HG02759 (cell line): ENCODE results near the gene RAB27A.
A peak's percentile ranks its signal among the peaks of the same experiment; 100 is the strongest.
"Not testable (repeated sequence)": the region's sequence is repeated elsewhere in the genome, so short reads cannot be mapped to it uniquely, and the experiment has no call there.

Experiments used
- ATAC-seq: cut with Tn5 transposase; IDR thresholded peaks from one replicate; pipeline ENCODE4 v1.9.1; 2021; ENCODE audit warnings: mild to moderate bottlenecking, moderate library complexity; ENCODE audit not compliant: unreplicated experiment

Gene RAB27A

DNA sequence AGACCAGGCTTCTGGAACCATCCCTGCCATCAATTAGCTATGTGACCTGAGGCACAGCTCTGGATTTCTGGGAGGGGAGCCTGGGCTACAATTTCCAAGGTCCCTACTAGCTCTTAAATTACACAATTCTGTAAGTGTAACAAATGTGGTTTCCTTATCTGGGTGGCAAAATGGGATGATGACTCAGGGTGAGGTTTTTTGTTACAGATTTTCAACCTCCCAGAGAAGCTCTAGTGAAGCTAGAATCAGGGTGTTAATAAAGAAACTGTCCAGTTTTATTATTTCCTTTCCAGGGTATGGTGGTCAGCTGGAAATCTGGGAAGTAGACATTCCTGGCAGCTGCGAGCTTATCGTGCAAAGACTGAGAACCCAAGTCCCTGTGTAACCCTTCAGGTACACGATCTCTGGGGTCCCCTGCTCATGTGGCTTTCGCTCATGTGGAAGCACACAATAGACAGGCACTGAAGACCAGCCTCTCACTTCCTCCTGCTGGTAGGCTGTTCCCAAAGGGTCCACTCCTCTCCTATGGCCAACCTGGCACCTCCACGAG lies 7.3 kb downstream of the RAB27A start:
- no peak for ATAC-seq

DNA sequence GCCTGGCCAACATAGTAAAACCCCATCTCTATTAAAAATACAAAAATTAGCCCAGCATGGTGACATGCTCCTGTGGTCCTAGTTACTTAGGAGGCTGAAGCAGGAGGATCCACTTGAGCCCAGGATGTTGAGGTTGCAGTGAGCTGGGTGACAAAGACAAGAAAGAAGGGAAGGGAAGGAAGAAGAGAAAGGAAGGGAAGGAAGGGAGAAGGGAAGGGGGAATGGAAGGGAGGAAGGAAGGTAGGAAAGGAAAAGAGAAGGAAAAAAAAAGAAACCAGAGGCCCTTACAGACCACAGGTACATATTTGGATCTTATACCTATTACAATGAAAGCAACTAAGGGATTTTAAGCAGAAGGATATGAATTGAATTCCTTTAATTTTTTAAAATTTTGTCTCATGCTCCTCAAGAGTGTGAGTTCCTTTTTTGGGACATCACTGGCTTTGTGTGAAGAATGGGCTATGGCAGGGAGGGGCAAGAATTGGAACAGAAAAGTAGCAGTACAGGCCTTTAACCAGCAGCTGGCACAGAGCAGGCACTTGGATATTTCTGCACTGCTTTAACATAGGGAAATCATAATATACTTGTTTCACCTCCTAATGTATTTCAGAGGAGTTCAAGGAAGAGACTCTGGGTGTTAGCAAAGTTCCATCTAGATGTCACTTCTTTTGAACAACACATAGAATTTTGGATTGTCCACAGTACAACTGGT lies 7.9 kb downstream of the RAB27A start:
- ATAC-seq = no peak

DNA sequence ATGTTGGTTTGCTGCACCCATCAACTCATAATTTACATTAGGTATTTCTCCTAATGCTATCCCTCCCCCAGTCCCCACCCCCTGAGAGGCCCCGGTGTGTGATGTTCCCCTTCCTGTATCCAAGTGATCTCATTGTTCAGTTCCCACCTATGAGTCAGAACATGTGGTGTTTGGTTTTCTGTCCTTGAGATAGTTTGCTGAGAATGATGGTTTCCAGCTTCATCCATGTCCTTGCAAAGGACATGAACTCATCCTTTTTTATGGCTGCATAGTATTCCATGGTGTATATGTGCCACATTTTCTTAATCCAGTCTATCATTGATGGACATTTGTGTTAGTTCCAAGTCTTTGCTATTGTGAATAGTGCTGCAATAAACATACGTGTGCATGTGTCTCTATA lies 9.0 kb downstream of the RAB27A start:
- ATAC-seq = not testable (repeated sequence)

DNA sequence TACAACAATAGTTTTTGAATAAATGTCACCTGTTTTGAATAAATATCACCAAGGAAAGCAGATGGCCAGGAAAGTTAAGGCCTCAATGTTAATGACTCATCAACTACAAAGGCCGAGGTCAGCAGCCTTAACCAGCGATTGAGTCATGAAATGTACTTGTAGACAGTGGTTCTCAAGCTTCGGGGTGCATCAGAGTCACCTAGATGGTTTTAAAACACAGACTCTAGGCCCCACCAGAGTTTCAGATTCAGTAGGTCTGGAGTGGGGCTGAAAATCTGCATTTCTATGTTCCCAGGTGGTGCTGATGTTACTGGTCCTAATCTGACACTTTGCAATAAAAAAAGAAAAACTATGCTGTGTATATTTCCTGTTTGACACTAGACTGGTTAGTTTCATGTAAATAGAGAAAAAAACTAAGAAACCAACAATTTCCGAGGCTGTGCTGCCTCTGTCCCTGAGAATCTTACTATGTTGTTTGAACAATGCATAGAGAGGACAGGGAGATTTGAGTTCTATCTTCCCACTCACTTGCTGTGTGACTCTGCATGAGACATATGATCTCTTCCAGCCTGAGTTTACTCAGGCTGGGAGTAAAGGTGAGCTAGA lies 9.8 kb downstream of the RAB27A start:
- ATAC-seq = peak; percentile 81

DNA sequence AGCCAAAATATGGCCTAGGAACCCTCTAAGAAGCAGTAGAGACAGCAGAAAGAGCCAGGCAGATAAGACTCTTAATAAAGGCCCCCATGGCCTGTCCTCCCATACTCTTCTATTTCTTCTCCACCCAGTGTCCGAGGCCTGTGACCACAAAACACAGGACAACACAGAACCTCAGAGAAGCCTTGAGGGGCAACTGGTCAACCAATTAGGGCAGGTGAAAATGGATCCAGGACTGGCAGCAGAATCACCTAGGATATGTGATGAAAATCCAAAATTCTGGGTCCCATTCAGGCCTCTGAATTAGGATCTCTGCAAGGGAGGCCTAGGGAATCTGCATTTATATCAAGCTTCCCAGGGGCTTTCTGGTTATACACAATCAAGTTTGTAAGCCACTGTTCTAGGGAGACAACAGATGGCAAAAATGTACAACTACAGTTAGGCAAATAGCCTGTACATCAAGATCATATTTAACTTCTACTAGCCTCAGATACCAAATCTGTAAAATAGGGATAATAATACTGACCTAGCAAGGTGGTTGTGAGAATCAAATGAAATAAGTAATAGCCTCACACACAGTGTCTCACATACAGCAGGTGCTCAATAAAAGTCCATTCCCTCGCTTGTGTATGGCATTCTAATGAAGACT lies 10.4 kb downstream of the RAB27A start:
- no peak for ATAC-seq

DNA sequence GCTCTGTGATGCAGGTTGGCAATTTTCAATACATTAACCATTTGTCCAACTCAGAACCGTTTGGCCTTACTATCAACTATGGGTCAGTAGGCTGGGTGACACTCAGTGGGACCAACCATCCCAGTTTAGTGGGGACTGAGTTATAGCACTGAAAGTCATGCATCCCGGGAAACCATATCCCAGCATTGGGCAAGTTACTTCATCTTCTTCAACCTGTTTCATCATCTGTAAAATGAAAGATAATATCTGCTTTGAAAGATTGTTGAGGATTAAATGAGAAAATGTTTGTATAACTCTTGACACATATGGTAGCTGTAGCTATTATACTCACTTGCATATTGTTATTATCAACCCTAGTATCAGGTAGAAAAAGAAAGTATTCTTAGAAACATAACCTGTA lies 11.9 kb downstream of the RAB27A start:
- ATAC-seq = no peak

DNA sequence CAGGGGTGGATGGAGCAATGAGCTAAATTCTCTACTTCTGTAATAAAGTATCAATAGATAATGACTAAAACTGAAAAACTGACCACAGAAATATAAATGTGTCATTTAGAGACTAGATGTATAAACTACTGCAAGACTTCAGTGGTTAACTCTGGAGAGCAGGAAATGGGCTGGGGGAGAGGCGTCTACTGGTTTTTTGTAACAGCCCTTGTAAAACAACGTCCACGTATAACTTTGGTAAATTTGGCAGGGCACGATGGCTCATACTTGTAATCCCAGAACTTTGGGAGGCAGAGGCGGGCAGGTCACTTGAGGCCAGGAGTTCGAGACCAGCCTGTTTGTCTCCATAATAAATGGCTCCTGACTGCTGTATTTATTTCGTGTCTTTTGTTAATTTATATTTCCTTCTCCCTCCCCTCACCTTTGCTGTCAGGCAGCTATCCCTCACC lies 12.5 kb downstream of the RAB27A start:
- ATAC-seq = peak; percentile 50

DNA sequence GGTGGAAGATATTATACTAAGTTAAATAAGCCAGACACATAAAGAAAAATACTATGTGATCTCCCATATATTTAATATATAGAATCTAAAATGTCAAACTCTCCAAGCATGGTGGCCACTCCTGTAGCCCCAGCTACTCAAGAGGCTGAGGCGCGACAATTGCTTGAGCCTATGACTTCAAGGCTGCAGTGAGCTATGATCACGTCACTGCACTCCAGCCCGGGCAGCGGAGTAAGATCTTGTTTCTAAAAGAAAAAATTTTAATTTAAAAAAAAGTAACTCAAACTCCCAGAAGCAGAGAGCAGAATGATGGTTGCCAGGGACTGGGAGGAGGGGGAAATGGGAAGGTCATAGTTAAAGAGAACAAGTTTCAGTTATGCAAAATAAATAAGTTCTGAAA lies 13.3 kb downstream of the RAB27A start:
- ATAC-seq = no peak

DNA sequence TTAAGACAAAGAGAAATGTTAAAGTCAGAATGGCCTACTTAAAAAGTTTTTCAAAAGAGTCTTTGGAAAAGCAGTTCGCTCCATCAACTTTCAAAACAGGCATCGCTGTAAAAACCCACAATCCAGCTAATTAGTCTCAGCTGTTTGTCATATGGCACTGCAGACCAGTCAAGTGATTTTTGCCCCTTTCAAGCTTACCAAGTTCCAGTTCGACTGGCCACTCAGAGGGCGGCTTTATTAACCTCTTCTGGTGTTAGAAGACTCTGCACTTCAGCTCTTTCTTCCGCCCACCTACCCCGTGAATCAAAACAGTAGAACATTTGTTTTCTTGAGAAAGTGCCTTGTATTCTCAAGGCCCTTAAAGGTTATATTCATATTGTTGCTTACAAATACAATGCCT lies 19.3 kb downstream of the RAB27A start:
- no peak for ATAC-seq

DNA sequence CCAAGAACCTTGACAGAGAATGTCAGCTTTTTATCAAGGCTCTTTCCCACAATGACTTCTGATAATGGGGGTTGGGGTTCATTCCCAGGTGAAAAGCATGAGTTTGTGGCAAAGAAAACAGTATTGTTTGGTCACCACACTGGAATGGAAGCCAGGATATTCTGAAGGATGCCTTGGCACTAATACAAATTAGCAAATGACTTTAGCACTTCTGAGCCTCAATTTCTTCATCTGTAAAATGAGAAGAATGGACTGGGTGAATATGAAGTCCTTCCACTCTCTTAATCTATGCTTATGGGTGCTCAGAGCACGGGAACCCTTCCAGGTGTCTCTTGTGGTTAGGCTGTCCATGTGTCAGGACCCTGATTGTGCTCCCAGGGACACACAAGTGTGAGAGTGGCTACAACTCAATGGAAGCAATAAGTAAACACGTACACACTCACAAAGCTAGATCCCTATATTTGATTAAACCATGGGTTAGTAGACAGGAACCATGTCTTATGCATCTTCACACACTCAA lies 21.4 kb downstream of the RAB27A start:
- ATAC-seq = no peak

DNA sequence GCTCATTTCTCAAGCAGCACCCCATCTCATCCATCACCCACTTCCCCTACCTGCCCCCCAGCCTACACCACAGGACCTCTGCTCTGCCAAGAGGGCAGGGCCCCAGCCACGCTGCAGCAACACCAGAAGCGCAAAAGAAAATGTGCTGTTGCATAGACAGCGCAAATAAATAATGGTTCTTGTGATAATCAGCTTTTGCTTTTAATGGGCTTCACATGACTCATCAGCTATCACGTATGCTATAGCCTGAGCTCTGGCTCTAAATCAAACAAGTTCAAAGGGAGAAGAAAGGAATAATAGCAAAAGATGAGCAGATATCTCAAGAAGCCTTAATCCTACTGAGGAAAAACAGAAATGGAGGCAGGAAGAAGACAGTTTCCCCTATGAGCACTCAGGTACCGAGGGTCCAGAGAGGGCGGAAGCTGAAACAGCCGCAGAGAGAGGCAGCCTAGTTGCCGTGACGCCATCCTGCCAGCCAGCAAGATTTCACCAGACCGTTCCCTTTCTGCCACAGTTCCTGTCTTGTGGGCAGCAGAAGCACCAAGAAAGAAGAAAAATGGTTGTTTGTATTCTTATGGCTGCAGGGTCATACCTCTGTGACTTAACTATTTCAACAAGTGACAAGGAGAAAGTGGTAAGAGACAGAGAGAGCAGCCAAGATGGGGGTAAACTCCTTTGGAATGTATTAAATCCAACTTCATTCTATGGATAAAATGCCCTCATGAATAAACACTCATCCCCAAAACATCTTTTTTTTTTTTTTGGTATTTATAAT lies 22.0 kb downstream of the RAB27A start:
- peak; percentile 98 for ATAC-seq

DNA sequence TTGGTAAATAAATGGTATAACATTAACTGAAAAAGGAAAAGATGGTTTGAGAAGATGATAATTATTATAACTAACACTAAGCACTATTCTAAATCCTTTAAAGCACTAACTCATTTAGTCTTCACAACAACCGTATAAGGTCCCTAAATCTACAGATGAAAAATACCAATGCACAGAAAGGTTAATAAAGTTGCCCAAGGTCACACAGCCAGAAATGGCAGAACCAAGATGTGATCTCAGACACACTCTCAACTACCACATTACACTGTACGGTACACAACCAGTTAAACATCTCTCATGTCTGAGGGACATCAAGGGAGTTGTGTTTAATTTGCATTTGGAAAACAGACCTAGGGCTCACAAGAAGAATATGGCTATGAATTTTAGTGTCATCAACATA lies 23.1 kb downstream of the RAB27A start:
- ATAC-seq = no peak

DNA sequence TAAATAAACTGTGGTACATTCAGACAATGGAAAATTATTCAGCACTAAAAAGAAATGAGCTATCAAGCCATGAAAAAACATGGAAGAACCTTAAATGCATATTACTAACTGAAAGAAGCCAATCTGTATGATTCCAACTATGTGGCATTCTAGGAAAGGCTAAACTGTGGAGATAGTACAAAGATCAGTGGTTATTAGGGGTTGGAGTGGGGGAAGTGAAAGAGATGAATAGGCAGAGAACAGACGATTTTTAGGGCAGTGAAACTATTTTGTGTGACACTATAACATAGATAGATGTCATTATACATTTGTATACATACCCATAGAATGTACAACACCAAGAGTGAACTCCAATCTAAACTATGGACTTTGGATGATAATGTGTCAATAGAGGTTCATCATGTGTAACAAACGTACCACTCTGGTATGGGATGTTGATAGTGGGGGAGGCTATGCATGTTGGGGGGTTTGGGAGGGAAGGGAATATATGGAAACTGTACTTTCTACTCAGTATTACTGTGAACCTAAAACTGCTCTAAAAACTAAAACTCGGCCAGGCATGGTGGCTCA lies 29.0 kb downstream of the RAB27A start:
- ATAC-seq = no peak

DNA sequence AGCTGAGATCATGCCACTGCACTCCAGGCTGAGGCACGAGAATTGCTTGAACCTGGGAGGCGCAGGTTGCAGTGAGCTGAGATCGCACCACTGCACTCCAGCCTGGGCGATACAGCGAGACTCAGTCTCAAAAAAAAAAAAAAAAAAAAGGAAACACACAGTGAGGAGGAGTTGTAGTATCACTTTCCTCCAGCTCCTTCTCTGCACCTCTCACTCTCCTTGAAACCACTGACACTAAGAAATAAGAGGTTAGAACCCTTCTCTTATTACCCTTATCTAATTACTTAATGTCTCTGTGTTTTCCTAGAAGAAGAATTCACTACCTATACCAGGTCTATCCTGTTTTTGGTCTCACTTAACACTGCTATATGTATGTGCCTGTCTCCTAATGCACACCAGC lies 31.7 kb downstream of the RAB27A start:
- ATAC-seq = peak; percentile 34

DNA sequence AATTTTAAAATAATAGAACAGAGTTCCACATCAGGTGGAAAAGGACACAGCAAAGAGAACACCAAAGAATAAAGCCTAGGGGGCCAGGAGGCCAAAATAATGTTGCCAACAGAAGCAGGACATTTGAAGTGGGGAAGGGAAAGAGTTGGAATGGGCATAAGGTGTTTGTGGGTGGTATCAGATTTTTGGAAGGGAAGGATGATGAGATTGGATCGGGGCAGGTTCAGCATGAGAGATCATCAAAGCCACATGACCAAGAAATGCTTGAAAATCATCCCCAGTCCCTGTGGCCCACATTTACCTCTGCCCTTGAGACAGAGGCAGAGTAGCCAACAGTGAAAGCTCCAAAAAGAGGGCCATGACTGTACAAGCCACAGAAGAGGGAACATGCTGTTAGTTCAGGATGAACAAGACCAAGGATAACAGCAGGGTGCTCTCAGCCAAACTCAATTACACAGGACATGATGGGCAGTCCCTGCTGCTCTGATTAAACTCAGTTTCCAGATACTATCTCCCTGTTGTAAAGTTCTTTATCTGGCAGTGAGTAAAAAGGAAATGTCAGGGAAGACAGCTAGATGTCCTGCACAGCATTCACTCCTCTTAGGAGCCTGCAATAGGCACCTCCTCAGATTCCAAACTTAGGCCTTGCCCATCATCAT lies 32.5 kb downstream of the RAB27A start:
- no peak for ATAC-seq

DNA sequence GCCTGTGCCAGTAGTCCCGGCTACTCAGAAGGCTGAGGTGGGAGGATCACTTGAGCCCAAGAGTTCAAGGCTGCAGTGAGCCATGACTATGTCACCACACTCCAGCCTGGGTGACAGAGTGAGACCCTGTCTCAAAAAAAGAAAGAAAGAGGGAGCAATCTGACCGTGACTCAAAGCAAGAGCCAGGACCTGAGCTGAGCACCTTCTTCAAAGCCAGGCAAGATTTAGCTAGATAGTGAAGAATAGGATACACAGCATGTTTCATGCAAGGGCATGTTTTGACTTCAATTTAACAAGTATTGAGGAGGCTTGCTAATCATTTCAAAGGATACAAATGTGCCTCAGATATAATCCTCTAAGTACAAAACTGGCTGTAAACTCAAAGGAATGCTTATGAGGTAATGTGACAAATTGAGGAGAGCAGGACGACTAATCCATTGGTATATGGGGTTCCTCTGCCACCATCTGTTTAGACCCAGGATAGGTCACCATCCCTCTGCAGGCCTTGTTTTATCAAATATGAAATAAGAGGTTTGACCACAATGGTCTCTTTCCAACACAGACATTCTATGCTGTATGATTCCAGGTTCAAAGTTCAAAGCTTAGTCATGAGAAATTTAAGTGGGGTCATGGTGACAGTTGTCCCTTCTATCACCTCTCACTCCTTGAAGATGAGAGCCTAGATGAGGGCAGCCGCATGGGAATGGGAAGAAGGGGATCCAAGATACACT lies 33.2 kb downstream of the RAB27A start:
- ATAC-seq = peak; percentile 23

DNA sequence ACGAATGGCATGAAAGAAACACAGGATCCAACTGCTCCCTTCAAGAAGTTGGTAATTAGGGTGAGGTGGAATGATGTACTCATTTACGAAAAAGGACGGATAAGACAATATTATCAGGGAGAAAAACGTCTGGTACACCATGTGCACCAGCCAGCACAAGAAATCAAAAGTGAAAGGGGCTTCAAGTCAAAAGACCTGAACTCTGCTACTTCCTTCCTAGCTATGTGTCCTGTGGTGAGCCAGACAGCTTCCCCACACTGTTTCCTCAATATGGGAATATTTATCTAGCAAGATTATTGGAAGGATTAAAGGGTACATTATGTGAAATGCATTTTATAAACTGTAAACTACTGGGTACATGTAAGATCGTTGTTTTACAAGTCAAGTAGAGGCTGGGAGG lies 33.9 kb downstream of the RAB27A start:
- ATAC-seq = peak; percentile 52

DNA sequence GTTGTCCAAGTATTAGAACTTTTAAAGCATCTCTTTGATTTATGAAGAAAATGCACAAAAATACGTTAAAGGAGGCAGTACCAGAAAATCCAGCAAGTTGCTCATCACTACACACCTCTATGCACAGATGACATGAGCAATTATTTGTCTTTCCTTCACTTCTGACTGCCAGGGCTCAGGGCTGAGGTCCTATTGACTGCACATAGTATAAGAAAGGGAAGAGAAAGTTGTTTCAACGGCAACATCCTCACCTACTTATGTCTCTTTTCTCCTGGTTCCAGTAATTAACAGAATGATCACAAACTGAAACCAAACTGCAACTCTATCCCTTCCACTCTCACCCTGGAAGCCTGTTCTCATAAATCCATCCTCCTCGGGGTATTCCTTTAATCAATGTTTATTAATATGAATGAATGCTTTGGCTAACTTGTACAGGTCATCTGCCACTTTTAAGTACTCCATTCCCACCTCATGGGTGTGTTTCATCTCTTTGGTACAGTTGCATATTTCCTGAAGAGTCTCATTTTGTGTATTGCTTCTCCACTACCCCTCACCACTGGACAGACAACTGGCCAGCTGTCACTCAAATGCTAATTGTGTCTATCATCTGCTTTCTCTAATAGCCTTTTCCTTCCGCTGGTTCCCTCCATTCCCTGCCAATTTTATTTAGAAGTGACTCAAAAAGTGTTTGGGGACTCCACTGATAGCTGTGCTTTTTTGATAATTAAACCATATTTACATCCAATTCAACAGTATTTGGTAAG lies 34.5 kb downstream of the RAB27A start:
- ATAC-seq = peak; percentile 45

DNA sequence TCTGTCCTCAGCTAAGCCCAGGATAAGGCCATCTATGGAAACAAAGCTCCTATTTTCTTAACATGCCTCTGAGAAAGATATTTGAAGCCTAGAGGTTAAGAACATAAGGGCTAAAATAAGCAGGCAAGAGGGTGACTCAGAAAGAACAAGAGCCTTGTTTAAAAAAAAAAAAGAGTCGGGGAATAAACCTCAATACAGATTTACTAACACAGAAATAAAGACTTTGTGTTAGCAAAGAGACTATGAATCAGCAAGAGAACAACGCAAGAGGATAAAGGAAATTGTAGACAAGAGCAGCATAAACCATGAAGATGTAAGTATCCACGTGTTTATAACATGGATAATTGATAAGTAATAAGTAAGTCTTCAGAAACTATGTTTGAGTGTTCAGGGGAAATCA lies 36.0 kb downstream of the RAB27A start:
- no peak for ATAC-seq
